HG02759 (cell line): ENCODE results near the gene LRRC8E.
"Not testable (repeated sequence)": the region's sequence is repeated elsewhere in the genome, so short reads cannot be mapped to it uniquely, and the experiment has no call there.

ENCODE experiments used
- ATAC-seq: cut with Tn5 transposase; IDR thresholded peaks from one replicate; pipeline ENCODE4 v1.9.1; 2021; ENCODE audit warnings: mild to moderate bottlenecking, moderate library complexity; ENCODE audit not compliant: unreplicated experiment

The LRRC8E gene

GRCh38 chr19:7853770-7854128 is 34.6 kb upstream of the LRRC8E start:
- no peak for ATAC-seq

- no peak for ATAC-seq
Observed at GRCh38 chr19:7855426-7856108, 32.7 kb upstream of the LRRC8E start.

DNA sequence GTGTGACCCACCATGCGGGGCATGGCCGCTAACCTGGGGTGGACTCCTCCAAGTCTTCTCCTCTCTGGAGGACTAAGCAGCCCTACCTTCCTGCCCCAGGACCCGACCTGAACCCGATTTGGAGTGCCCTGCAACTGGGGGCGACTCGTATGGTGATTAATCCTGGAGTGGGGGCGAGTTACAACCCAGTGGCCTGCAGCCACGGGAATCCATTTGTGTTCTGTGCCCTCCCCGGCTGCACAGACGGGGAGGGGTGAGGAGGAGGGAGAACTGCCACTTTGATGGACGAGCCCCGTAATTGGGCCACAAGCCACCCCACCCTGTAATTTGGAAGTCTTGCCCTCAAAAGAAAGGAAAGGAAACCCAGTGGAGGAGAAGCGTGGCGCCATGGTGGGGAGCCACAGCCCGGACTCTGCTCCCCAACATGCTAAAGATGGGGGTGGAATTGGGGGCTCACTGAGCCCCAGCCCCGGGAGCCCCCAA is 32.2 kb upstream of the LRRC8E start:
- ATAC-seq = no peak

DNA sequence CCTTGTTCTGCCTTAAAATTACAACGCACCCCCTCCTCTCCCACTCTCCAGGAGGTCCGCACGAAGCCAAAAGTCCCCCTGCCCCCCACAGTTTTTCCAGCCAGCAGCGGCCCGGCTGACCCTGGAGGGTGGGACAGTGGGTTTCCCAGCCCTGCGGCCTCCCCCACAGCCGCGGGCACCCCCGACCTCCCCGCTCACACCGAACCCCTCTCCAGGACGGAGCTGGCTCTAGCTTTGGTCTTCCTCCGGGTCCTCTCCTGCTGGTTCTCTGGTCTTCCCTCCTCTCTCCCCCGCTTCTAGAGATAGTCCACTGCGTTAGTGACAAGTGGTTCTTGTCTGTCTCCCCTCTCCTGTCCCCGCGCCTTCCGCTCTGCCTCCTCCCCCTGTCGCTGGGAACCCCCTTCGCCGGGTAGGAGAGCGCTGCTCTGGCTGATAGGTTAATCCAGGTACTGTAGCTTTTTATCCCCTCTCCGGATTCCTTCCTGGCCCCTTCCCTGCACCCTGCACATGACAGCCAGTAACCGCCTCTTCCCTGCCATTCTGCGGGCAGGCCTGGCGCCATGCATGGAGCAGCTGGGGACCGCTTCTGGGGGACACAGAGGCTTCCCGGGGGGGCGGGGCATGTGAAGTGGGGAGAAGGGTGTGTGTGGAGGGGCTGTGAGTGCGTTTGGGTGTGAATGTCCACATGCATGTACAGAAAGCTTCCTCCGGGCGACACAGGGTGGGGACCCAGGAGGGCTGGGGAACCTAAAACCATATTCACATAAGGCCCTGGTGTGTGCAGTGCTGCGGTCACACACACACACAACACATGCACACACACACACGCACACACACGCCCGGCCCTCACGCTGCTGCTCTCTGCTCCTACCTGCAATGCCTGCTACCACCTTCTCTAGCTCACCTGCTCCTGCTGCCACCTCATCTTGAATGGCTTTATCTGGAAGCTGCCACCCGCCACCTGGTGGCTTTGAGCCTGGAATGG is 31.3 kb upstream of the LRRC8E start:
- ATAC-seq = no peak

GRCh38 chr19:7857727-7858108 is 30.6 kb upstream of the LRRC8E start:
- no peak for ATAC-seq

GRCh38 chr19:7858109-7858770 is 30.1 kb upstream of the LRRC8E start:
- no peak for ATAC-seq

- not testable (repeated sequence) for ATAC-seq
Observed at GRCh38 chr19:7859087-7859486, 29.2 kb upstream of the LRRC8E start.

DNA sequence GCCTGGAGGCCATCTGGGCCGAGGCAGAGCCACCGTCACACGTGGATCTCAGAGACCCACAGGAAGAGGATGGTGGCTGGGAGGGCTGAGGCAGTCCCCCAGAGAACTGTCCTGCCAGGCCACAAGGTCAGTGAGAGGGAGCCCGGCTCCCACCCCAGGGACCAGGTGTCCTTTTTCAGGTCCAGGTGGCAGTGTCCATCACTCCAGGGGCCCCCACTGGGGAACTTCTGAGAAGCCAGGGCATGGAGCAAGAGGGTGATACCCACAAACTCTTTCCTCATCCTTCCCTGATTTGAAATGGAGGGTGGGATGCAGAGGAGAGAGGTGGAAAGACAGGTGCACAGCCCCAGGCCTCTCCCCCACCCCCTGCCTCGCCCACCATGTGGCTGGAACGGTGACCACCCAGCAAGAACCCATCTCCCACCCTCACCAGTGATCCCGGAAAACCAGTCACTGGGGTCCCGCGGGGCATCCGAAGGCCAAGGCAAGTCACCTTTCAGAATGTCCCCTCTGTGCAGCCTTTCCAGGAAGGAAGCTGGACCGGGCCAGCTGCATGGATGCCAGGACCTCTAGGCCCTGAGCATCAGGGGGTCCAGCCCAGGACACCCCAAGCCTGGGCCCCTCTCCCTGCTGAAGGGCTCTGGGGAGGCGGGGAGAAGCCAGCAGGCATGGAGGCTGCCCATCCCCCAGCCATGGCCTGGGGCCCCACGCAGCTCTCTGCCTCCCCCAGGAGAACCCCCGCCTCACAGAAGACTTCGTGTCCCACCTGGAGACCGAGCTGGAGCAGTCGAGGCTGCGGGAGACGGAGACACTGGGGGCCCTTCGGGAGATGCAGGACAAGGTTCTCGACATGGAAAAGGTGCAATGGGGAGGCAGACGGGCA is 28.2 kb upstream of the LRRC8E start:
- no peak for ATAC-seq

- ATAC-seq = no peak
Observed at GRCh38 chr19:7860714-7861618, 27.3 kb upstream of the LRRC8E start.

- no peak for ATAC-seq
Observed at GRCh38 chr19:7861619-7862412, 26.5 kb upstream of the LRRC8E start.

- no peak for ATAC-seq
Observed at GRCh38 chr19:7862413-7862951, 25.8 kb upstream of the LRRC8E start.

GRCh38 chr19:7863157-7863970 is 24.9 kb upstream of the LRRC8E start:
- ATAC-seq = no peak

- no peak for ATAC-seq
Observed at GRCh38 chr19:7863971-7864689, 24.2 kb upstream of the LRRC8E start.

DNA sequence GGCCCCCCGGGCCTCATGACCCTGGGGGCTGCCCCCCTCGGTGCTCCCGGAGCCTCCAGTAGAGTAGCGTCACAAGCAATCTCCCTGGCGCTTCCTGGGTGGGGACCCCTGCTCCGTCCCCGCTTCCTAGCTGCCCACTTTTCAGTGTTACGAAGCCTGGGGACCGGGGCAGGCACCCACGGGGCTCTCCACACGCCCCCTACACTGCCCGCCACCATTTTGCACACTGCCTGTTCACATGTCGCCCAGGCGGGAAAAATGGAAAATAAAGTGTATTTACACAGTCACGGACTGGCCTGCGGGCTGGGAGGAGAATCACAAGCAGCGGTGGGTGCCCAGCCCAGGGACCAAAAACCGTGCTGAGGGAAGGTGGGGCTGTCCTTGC is 23.6 kb upstream of the LRRC8E start:
- ATAC-seq = no peak

DNA sequence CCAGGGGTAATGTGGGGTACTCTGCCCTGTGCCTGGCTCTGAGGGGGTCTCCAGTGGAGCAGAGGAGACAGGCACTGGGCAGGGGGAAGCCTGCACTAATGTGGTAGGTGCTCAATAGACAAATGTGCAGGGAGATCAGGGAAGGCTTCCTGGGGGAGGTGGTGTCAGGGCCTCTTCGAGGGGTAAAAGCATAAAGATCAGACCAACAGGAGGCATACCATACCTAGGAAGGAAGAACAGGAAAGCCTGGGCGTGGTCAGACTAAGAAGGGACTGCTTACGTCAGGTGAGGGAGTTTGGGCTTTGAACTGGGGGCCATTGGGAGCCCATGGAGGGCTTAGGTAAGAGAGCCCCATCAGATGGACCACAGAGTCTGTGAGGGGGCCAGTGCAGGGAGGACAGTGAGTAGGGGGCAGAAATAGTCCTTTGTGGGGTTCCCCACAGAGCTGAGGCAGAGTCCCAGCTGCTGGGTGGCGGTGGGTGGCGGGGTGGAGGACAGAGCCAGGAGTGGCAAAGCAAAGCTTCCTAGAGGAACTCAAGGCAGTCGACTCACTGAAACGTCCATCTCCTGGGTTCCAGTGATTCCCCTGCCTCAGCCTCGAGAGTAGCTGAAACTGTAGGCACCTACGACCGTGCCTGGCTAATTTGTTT is 22.9 kb upstream of the LRRC8E start:
- no peak for ATAC-seq

GRCh38 chr19:7866399-7867091 is 21.8 kb upstream of the LRRC8E start:
- no peak for ATAC-seq
